Activated CD8-positive, alpha-beta memory T cell treated with anti-CD3 and anti-CD28 coated beads for 1 hour (primary cell): ENCODE results near the gene ARHGAP10.

ENCODE experiments used
- DNase-seq, 2 donors: peaks; one replicate each; pipeline ENCODE4 v3.0.0-alpha.2; 2020; ENCODE audit warnings: low read depth in 1 of 2; ENCODE audit errors: extremely low read depth in 1 of 2

Gene ARHGAP10, protein sequence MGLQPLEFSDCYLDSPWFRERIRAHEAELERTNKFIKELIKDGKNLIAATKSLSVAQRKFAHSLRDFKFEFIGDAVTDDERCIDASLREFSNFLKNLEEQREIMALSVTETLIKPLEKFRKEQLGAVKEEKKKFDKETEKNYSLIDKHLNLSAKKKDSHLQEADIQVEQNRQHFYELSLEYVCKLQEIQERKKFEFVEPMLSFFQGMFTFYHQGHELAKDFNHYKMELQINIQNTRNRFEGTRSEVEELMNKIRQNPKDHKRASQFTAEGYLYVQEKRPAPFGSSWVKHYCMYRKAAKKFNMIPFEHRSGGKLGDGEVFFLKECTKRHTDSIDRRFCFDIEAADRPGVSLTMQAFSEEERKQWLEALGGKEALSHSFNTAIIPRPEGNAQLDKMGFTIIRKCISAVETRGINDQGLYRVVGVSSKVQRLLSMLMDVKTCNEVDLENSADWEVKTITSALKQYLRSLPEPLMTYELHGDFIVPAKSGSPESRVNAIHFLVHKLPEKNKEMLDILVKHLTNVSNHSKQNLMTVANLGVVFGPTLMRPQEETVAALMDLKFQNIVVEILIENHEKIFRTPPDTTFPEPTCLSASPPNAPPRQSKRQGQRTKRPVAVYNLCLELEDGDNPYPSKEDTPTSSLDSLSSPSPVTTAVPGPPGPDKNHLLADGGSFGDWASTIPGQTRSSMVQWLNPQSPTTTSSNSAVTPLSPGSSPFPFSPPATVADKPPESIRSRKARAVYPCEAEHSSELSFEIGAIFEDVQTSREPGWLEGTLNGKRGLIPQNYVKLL

DNA sequence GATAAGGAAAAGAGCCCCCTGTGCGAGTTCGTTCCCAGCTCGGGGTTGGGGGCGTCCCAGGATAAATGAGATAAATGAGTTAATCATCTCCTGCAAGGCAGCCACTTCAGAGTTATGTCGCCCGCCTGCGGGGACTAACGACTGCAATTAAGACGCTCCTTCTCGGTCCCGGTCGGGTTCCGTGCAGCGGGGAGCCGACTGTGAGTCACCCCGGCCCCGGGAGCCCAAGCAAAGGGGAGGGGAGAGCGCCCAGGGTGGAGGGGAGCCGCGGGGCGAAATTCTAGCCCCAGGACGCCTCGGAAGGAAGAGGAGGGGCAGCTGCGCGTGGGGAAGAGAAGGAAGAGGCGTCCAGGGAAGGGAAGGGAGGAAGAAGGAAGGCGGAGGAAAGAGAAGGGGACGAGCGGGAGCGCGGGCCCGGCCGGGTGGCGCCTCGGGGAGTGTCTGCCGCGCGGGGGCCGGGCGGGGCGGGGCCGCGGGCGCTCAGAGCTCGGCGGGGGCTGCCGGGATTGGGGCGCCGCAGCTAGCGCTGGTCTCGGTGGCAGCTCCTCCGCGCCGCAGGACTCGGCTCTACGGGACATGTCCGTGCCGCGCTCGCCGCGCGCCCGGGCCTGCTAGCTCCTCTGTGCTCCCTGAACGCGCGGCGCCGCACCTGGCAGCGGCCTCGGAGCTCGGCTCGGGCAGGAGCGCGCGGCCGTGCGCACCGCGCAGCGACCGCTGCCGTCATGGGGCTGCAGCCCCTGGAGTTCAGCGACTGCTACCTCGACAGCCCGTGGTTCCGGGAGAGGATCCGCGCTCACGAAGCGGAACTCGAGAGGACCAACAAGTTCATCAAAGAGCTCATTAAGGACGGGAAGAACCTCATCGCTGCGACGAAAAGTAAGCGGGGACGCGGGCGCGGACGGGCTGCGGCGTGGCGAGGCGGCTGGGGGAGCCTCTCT, at the start of gene ARHGAP10:
Gene ARHGAP10 (plus strand): TSS at position 509 of the 938 bp plus-strand sequence. CDS start 214 bp downstream, at position 723.
- peak; percentile 31 to 52 for DNase-seq

DNA sequence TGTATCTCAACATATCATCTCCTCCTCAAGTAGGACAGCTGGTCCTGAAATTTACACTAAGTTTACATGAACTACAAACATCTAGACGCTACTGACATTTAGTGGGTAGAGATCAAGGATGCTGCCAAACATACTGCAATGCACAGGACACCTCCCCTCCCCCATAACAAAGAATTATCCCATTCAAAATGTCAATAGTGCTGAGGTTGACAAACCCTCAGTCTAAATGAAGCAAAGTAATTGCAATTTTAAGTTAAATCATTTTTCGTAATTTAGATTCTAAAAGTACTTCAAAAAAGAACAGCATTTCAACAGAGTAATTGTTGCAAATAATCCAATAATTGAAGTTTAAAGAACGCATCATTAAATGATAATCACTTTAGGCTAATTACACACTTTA, 49.1 kb upstream of the ARHGAP10 start:
- DNase-seq, result no peak

DNA sequence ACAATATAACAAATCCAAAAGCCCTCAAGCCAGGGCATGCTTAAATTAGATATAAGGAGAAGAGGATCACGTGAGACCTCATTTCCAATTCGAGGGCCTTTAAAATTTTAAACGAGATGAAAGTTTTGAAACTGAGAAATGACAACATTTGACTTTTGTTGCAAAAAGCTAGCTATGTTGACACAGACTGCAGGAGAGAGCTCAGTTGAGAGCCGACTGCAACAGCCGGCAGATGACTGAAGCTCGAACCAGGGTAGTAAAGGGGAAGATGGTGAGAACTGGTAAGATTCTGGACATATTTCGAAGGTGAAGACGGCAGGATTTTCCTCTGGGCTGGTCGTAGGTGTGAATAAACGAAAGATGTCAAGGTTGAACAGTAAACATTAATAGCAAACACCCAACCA, 48.7 kb upstream of the ARHGAP10 start:
- DNase-seq, result no peak

DNA sequence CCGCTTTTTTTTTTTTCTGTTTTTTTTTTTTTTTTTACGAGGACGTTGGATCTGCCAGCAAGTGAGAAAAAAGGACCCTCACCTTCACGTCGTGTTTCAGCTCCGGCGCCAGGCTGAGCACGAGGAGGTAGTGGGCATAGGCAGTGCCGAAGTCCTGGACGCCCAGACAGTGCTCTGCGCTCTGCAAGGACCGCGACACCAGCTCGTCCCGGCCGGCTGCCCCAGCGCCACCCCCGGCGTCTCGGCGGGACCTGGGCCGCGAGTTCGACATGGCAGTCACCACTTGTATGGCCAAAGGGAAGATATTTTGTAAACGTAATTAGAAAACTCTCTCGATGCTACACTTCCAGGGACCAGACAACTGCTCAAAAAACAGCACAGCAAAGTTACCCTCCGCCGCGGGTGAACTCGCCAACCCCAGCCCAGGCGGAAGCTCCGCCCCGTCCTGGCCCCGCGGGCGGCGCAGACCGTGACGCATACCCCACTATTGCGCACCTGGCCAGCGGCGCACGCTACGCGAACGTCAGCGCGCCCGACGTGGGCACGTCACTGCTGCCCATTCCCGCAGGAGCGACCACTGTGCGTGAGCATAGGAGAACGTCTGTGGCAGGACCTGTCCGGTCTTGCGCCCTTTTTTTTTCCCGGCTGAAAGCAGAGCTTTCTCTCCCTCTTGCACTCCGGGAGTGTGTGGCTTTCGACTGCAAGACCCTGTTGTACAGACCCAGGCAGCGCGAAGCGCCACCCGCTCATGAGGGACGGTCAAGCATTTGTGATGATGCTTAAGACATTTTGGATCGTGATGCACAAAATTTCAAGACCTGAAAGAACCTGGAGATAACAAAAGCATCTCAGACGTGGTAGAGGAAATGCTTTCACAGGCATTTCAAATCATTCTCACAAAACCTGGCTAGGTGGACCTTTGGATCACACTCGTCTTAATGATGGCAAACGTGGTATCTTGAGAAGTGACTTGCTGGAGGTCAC, 47.9 kb upstream of the ARHGAP10 start, which contains the start of gene PRMT9:
Gene PRMT9 (minus strand): TSS at position 447 of the 984 bp plus-strand sequence. CDS start 176 bp downstream, at position 271.
- peak; percentile 54 to 80 for DNase-seq

GRCh38 chr4:147689067-147689466, 42.8 kb upstream of the ARHGAP10 start:
- DNase-seq, result no peak

GRCh38 chr4:147691820-147692219, 40.1 kb upstream of the ARHGAP10 start:
- no peak for DNase-seq

DNA sequence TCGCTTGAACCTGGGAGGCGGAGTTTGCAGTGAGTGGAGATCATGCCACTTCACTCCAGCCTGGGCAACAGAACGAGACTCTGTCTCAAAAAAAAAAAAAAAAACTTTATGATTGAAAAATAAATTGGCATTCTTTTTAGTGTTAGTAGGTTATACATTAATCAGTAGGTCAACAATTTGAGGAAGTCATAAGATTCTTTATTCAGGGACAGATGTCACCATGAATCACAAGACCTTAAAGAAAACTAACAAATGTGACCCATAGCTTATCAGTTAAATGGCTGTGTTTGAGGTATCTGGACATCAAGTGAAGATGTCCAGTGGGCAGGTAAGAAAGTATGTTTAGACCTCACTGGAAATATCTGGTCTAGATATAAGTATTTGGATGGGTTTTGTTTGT, 38.7 kb upstream of the ARHGAP10 start:
- DNase-seq, result no peak

DNA sequence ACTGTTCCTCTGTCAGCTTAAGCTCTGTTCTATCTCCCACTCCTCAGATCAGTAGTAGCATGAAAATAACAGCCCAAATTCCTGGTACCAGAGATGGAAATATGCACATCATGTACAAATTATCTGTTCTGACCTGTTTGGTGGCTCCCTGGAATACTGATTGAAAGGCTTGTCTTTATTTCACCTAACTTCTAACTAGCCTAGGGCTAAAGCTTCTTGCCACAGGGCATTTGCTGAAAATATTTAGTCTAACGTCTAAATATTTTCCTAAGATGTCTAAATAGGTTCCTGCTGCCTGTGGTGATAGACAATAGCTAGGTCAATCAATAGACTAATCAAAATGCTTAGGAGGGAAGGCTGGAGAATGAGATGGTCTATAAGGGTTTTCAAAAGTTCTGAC, 35.0 kb upstream of the ARHGAP10 start:
- no peak for DNase-seq

DNA sequence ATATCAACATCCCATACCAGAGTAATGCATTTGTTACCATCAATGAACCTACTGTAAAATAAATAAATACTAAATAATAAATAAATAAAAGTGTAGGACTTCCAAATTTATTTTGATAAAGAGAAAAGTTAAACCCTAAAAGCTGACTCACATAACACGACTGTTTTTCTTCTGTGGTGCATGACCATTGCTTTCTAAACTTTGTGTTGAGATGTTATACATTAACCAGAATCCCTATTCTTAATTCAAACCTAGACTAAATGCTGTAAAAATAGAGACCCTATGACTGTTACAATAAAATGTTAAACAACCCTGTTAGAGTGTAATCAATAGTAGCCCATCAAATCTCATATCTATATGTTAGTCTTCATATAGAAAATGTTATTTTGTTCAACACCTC, 27.0 kb upstream of the ARHGAP10 start:
- no peak for DNase-seq

- peak in 1 of 2 donors; percentile 27 for DNase-seq
Observed at GRCh38 chr4:147707892-147708672, 23.8 kb upstream of the ARHGAP10 start.

DNA sequence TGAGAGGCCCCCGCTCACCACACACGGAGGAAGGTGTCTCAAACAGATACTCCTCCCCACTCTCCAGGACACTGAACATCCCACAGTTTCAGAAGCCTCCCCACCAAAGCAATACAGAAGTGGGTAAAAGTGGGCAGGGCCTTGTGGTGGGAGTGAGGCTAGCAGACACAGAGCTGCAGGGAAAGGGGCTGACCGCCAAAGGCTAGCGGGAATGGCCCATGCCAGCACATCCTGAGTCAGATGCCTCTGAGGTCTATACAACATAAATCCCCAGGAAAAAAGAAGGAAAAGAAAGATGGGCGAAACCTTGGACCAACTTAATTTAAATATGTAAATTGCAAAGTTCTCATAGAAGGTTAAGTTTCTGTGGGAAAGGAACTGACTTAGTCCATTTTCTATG, 21.9 kb upstream of the ARHGAP10 start:
- DNase-seq, result no peak

DNA sequence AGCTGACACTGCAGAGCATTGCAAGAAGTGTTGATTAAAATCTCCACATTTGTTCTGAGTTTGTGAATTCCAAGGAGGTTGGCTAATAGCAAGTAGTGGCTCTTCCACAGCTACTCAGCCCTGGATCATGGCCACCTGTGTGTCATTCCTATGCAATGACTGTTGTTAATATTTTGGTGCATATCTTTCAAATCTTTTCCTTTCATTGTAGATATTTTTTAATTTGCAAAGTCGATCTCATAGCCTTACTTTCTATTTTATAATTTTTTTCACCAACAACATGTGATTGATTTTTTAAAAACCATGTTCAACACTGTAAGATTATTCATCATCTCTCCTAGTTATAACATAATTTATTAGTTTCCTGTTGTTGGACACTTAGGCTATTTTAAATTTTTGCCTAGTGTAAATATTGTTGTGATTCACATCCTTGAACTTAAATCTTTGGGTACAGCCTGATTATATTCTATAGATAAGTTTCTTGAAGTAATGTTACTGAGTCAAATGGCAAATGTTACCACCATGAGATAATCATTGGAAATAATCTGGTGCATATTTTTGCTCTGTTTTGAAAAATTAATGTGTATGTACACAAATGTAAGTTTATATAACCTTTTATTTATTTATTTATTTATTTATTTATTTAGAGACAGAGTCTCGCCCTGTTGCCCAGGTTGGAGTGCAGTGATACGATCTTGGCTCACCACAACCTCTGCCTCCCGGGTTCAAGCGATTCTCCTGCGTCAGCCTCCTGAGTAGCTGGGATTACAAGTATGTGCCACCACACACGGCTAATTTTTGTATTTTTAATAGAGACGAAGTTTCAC, 17.1 kb upstream of the ARHGAP10 start:
- no peak for DNase-seq

DNA sequence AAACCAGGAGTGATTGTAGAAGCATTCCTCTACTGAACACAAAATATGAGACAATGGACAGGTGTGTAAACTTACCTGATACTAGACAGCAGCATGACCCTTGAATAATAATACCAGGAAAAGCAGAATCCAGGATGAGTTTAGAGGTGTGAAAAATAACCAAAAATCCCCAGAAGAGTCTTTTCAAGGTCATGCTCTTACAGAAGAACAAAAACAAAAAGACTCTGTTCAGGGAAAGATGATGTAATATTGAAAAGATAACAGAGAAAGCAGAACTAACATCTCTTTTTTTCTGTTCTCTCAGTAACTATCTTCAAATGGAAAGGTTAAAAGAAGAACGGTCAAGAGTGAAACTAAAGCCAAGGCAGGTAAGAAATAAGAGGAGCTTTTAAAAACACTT, 14.0 kb upstream of the ARHGAP10 start:
- no peak for DNase-seq

- DNase-seq, result no peak
Observed at GRCh38 chr4:147723326-147723725, 8.6 kb upstream of the ARHGAP10 start.

DNA sequence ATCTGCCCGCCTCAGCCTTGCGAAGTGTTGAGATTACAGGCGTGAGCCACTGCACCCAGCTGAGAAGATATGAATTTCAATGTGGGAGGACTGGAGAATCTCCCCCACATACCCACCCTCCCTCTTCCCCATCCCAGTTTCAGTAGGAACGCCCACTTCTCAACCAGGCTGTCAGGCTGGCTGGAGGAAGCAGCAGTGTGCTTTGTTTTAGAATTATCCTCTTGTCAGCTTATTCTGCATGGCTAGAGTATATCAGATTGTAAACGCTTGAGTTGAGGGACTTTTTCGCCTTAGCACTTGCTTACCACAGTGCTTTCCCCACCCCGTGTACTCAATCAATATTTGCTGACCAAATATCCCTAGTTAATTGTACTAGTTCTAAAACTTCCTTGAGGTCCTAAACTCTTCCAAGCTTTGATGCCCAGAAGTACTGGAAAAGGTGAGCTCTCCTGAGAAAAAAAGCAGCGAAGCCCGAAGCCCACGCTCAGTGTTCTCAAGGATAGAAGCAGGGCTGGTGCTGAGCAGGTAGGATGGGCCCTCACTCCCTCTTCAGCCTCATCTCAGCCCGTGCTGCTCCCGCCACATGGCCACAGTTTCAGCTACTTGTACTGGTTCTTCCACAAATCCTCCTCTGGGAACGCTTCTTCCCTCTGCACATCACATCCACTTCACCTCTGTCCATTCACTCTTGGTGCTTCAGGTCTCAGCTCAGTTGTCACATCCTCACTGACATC, 7.3 kb upstream of the ARHGAP10 start:
- DNase-seq, result no peak

DNA sequence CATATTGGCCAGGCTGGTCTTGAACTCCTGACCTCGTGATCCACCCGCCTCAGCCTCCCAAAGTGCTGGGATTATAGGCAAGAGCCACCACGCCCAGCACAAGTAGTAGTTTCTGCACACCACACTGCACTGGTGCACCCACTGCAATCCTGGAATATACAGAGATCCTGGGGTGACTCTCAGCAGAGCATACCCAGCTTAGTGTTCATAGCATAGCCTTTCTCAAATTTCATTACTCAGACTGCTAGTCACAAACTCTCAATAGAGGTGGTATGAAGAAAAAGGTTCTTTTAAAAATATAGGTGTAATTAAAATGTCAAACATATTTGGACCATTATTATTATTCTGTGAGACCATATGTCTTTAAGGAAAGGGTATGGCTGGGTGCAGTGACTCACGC, 6.2 kb upstream of the ARHGAP10 start:
- DNase-seq, result no peak

GRCh38 chr4:147727476-147728028, 4.3 kb upstream of the ARHGAP10 start:
- no peak for DNase-seq
